VCaP (cell line): ENCODE data around the gene DHRSX.

Experiments used
- H3K27ac ChIP-seq: fragments of 450-650 bp; 2 replicates; pipeline ENCODE4 v1.5.1; 2017
- CTCF ChIP-seq: fragments of 450-650 bp; conservative IDR thresholded peaks from 2 replicates; pipeline ENCODE4 v1.5.1; 2017; ENCODE audit warnings: mild to moderate bottlenecking, moderate library complexity

The DHRSX gene

GRCh38 chrX:2500091-2500802, 529 bp downstream of the DHRSX start:
- peak overlapping the region; percentile 83 for H3K27ac ChIP-seq
- peak; percentile 45 for TF ChIP-seq CTCF

GRCh38 chrX:2499507-2499906, 1.3 kb downstream of the DHRSX start:
- no peak for TF ChIP-seq CTCF
- peak overlapping the region; percentile 83 for H3K27ac ChIP-seq

GRCh38 chrX:2498781-2499302, 1.9 kb downstream of the DHRSX start:
- TF ChIP-seq CTCF, result no peak
- H3K27ac ChIP-seq, result peak overlapping the region; percentile 83

- TF ChIP-seq CTCF, result no peak
- peak overlapping the region; percentile 83 for H3K27ac ChIP-seq
These were observed 2.6 kb downstream of the DHRSX start for GRCh38 chrX:2497961-2498780.

- TF ChIP-seq CTCF, result no peak
These were observed 5.2 kb downstream of the DHRSX start for GRCh38 chrX:2495595-2495994.

GRCh38 chrX:2492531-2493218, 8.1 kb downstream of the DHRSX start:
- TF ChIP-seq CTCF, result no peak
- no peak overlapping the region for H3K27ac ChIP-seq

More at GRCh38 chrX:2495595-2495994, 5.2 kb downstream of the DHRSX start:
- no peak overlapping the region for H3K27ac ChIP-seq

- TF ChIP-seq CTCF, result no peak
These were observed 10.1 kb downstream of the DHRSX start for GRCh38 chrX:2490634-2491033.

More at GRCh38 chrX:2490634-2491033, 10.1 kb downstream of the DHRSX start:
- no peak overlapping the region for H3K27ac ChIP-seq
